ENCODE measurements around the gene ZG16. TPM values are rescaled to one million over a fixed set of nuclear protein-coding genes. Genes with fewer than 3 reads are reported as not detected.
A peak's percentile ranks its signal among the peaks of the same experiment; 100 is the strongest.
"Not testable (repeated sequence)": the region's sequence is repeated elsewhere in the genome, so short reads cannot be mapped to it uniquely, and the experiment has no call there.

ZG16 gene
- total and polyA plus RNA-seq, 2 experiments from 2014 or later, result not detected

GRCh38 chr16:29747947-29748759, 29.9 kb upstream of the ZG16 start:
- TF ChIP-seq CTCF (IDR thresholded peaks at IDR 0.05; ENCODE audit: low read depth, low read length), result no peak
- Histone ChIP-seq H3K4me1 (ENCODE audit: low read depth) (no peaks in the 10 kb centered on the region), H3K4me3 (no peak overlapping the region), H3K27me3 (no peaks in the 10 kb centered on the region), H3K36me3 (no peaks in the 10 kb centered on the region), H3K9me3 (ENCODE audit: low read depth) (no peaks in the 10 kb centered on the region), H3K27ac (no peak overlapping the region)
- DNase-seq (ENCODE audit: low read depth in 1 of 2, low spot score in 1 of 2), result no peak

GRCh38 chr16:29748760-29749149, 29.3 kb upstream of the ZG16 start:
- H3K36me3 ChIP-seq; H3K4me1 ChIP-seq (ENCODE audit: low read depth); H3K4me3 ChIP-seq; H3K27ac ChIP-seq; H3K27me3 ChIP-seq; H3K9me3 ChIP-seq (ENCODE audit: low read depth); DNase-seq (ENCODE audit: low read depth in 1 of 2, low spot score in 1 of 2): not testable (repeated sequence)

- TF ChIP-seq CTCF (IDR thresholded peaks at IDR 0.05; ENCODE audit: low read depth, low read length), result no peak
- H3K4me3 ChIP-seq, result no peak overlapping the region
- DNase-seq (ENCODE audit: low read depth in 1 of 2, low spot score in 1 of 2), result no peak
- H3K36me3 ChIP-seq, result no peaks in the 10 kb centered on the region
- H3K27me3 ChIP-seq, result no peaks in the 10 kb centered on the region
- no peak overlapping the region for H3K27ac ChIP-seq
- H3K4me1 ChIP-seq (ENCODE audit: low read depth), result no peaks in the 10 kb centered on the region
- H3K9me3 ChIP-seq (ENCODE audit: low read depth), result no peaks in the 10 kb centered on the region
These were observed 24.5 kb upstream of the ZG16 start for GRCh38 chr16:29753516-29753915.

GRCh38 chr16:29756654-29757053, 21.4 kb upstream of the ZG16 start:
- TF ChIP-seq CTCF (IDR thresholded peaks at IDR 0.05; ENCODE audit: low read depth, low read length), result no peak
- Histone ChIP-seq H3K4me3 (no peak overlapping the region), H3K27ac (no peak overlapping the region), H3K4me1 (ENCODE audit: low read depth) (no peaks in the 10 kb centered on the region), H3K27me3 (no peaks in the 10 kb centered on the region), H3K36me3 (no peaks in the 10 kb centered on the region), H3K9me3 (ENCODE audit: low read depth) (no peaks in the 10 kb centered on the region)
- peak; percentile 2 to 36 for DNase-seq (ENCODE audit: low read depth in 1 of 2, low spot score in 1 of 2)

- H3K27ac ChIP-seq; DNase-seq (ENCODE audit: low read depth in 1 of 2, low spot score in 1 of 2); H3K9me3 ChIP-seq (ENCODE audit: low read depth); H3K4me1 ChIP-seq (ENCODE audit: low read depth); H3K27me3 ChIP-seq; H3K36me3 ChIP-seq; H3K4me3 ChIP-seq: not testable (repeated sequence)
These were observed 21.0 kb upstream of the ZG16 start for GRCh38 chr16:29757086-29757485.

- Histone ChIP-seq H3K4me3 (no peak overlapping the region), H3K4me1 (ENCODE audit: low read depth) (no peaks in the 10 kb centered on the region), H3K9me3 (ENCODE audit: low read depth) (no peaks in the 10 kb centered on the region), H3K27ac (no peak overlapping the region), H3K36me3 (no peaks in the 10 kb centered on the region), H3K27me3 (no peaks in the 10 kb centered on the region)
- peak; percentile 48 for TF ChIP-seq CTCF (IDR thresholded peaks at IDR 0.05; ENCODE audit: low read depth, low read length)
- peak in 1 of 2 donors; percentile 90 for DNase-seq (ENCODE audit: low read depth in 1 of 2, low spot score in 1 of 2)
These were observed 20.0 kb upstream of the ZG16 start for GRCh38 chr16:29757950-29758466.
